AG10803 (cell line): ENCODE results near the gene UNK.
A peak's percentile ranks its signal among the peaks of the same experiment; 100 is the strongest.

ENCODE experiments used
- DNase-seq: peaks from one replicate; pipeline ENCODE4 v3.0.0; 2010; ENCODE audit warnings: low read depth
- H3K4me3 ChIP-seq: 2 replicates; pipeline ENCODE4 v1.5.1; 2011; ENCODE audit warnings: mild to moderate bottlenecking, low read length, control low read depth
- TF ChIP-seq, protein P1 (sequence below): conservative IDR thresholded peaks from 2 replicates; pipeline ENCODE4 v1.5.1; 2011; ENCODE audit warnings: mild to moderate bottlenecking, low read length, control low read depth, inconsistent platforms

Gene UNK

DNA sequence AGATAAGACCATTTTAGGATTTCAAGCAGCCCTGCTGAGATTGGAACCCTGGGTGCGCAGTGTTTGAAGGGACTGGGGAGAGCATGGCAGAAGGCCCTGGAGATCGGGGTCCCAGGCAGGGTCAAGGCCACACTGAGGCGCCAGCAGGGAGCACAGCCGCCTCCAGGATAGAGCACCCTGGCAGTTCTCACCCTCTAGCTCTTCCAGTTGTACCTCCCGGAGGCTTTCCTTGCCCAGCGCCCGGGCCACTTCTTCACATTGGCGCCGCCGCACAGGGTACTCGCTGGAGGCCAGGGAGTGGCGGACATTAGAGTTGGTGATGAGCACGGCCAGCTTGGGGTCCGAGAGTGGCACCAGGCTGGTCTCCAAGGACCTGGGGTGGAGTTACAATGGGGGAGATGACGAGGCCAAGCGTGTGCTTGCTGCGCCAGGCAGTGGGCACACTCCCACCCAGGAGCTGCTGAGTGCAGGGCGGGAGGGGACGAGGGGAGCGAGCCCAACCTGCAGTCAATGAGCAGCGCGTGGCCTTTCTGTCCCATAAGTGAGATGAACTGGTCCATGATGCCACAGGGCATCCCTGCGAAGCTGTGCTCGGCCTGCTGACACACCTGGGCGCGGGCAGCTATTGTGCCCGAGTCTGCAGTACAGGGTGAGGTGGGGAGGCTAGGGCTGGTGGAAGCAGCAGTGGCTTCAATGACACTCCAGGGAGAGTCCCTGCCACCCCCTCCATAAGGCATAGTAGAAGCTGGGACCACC, 21.9 kb upstream of the UNK start:
- TF ChIP-seq, protein P1, sequence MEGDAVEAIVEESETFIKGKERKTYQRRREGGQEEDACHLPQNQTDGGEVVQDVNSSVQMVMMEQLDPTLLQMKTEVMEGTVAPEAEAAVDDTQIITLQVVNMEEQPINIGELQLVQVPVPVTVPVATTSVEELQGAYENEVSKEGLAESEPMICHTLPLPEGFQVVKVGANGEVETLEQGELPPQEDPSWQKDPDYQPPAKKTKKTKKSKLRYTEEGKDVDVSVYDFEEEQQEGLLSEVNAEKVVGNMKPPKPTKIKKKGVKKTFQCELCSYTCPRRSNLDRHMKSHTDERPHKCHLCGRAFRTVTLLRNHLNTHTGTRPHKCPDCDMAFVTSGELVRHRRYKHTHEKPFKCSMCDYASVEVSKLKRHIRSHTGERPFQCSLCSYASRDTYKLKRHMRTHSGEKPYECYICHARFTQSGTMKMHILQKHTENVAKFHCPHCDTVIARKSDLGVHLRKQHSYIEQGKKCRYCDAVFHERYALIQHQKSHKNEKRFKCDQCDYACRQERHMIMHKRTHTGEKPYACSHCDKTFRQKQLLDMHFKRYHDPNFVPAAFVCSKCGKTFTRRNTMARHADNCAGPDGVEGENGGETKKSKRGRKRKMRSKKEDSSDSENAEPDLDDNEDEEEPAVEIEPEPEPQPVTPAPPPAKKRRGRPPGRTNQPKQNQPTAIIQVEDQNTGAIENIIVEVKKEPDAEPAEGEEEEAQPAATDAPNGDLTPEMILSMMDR: no peak
- DNase-seq: no peak
- no peak overlapping the region for H3K4me3 ChIP-seq

DNA sequence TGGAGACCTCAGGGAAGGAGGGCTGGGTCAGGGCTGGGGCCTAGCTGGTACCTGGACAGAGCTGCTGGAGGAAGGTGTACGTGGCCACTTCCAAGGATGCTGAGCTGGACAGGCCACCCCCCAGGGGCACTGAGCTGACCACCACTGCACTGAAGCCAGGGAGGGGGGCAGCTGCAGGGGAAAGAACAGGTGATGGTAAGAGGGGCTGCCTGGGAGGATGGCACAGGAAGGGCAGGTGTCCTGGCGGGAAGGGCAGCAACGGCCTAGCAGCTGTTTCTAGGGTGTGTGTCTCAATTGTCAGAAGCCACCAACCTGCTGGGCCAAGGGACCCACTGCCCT, 21.4 kb upstream of the UNK start:
- no peak for DNase-seq
- no peak overlapping the region for H3K4me3 ChIP-seq
- TF ChIP-seq, protein P1: no peak

DNA sequence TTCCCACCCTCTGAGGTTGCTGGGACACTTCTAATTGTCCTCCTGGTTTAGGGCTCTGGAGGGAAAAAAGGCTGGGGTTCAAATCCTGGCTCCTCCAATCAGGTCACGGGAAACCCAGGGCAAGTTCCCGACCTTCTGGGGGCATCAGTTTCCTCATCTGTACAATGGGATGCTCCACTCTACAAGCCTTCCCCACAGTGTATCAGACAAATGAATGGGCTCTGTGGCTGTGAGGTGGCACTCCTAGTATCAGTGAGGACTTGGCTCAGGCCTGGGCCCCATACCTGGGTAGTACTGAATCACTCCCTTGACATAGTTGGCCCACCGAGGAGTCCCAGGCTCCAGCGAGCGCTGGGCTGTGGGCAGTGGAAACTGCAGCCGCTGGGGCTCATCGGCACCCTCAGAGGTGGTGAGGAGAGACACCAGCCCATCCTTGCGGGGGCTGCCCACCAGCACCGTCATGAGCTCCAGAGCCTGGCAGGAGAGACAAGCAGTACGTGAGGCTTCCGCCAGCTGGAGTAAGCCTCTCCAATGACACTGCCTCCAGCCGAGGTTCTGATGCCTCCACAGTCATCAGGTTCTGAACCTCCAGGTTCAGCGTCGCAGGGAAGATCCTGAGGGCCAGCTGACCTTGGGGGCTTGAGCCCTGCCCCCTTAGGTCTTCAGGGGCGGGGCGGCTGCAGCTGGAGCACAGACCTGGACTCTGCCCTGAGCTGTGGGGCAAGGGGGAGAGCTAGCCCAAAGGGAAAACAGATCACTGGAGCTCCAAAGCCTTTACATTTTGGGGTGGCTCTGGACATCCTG, 20.8 kb upstream of the UNK start:
- peak overlapping the region; percentile 67 for H3K4me3 ChIP-seq
- no peak for DNase-seq
- TF ChIP-seq, protein P1: no peak

DNA sequence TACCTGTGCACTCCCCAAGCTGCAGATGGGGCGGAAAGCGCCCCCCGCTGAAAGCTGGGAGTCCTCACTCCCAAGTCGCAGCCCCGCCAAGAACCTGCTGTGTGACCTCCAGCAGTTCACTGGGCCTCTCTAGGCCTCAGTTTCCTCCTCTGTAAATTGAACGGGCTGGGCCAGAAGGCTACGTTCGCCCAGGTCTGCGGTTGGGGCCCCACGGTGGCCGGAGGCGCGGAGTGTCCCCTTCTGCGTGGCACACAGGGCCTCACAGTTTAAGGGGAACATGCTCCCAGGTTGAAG, 20.2 kb upstream of the UNK start:
- DNase-seq: no peak
- TF ChIP-seq, protein P1: peak; percentile 60; the same call in 1 of the 2 replicates

DNA sequence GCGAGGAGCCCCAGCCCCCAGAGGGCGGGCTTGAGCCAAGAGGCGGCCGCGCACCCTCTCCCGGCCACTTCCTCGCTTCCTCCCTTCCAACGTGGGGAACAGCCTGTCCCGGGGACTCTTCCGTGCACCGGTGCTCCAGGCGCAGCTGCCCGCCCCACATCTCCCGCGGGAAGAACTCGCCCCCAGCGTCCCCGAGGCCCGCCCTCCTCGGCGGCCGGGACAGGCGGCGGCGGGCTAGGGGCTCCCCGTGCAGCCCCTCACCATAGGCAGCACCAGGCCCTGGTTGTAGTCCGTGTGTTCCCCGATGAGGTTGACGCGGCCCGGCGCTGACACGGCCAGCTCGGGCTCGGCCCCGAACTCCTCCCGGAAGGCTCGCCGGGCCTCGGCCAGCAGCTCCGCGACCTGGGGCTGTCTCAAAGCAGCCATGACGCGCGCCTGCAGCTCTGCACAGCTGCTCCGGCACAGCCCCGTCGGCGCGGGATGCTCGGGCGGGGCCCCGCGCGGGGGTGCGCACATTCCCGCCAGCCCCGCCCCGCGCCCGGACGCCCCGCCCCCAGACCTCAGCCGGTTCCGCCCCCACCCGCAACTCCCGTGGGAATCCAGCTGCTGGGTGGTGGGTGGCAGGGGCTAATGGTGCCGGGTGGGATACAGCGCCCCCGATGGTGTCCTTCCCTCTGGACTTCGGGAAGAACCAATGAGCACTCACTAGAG, 19.7 kb upstream of the UNK start, which contains the start of gene GALK1:
TSS of gene GALK1 (minus strand) at position 482 of the 711 bp plus-strand sequence. CDS start at position 426, 56 bp downstream.
- peak; percentile 64 for DNase-seq
- TF ChIP-seq, protein P1: peak; percentile 6; the same call in 1 of the 2 replicates

More for the DNA sequence above, 20.2 kb upstream of the UNK start:
- peak overlapping the region; percentile 67 for H3K4me3 ChIP-seq

DNA sequence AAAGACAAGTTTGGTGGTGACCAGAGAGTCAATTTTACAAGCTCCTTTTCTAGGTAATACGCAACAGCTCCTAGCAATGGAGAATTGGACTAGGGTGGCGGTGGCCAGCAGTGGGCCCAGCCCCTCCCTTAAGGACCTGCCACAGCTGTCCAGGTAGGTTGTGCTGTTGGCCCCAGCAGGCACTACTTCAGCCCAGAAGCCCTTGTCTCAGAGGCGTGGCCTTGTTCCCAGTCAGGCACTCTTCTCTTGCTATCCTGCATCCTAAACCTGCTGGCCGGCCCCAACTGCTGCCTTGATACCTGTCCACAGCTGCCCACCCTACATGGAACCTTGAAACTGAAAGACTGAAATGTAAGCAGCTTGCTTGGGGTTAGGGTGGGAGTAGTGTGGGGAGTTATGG, 18.6 kb upstream of the UNK start:
- no peak overlapping the region for H3K4me3 ChIP-seq

More for the DNA sequence above, 19.7 kb upstream of the UNK start, which contains the start of gene GALK1:
- peak within 1 kb of the TSS; percentile 67 for H3K4me3 ChIP-seq

More for the DNA sequence above, 18.6 kb upstream of the UNK start:
- no peak for DNase-seq
- TF ChIP-seq, protein P1: no peak
